ENCODE results near the gene TOMM40. TPM values are rescaled to one million over a fixed set of nuclear protein-coding genes. Genes with fewer than 3 reads are reported as not detected.
A peak's percentile ranks its signal among the peaks of the same experiment; 100 is the strongest.

The TOMM40 gene
- total and polyA plus RNA-seq, 9 of the 15 experiments (the other 6 are each of a cell fraction or from before 2014, with no cell fraction given): 0.89 to 290 (median 160) TPM

DNA sequence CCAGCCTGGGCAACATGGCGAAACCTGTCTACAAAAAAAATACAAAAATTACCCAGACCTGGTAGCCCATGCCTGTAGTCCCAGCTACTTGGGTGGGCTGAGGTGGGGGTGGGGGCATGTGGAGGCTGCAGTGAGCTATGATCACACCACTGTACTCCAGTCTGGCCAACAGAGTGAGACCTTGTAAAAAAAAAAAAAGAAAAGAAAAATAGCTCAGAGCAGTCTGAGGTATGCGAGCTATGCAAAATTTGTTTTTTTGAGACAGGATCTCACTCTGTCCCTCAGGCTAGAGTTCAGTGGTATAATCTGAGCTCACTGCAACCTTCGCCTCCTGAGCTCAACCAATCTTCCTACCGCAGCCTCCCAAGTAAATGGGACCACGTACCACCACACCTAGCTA is 7.1 kb upstream of the TOMM40 start:
- no peaks in the 10 kb centered on the region for H3K9me3 ChIP-seq (replicated peaks; ENCODE audit: control insufficient read depth, insufficient read depth, low read depth, low read length)
- peaks cover 25% of the 10 kb centered on the region; the same call in 1 of the 3 replicates for H3K36me3 ChIP-seq (ENCODE audit: control insufficient read depth, insufficient read depth, low read length)
- intact Hi-C loops (cut with micrococcal nuclease) (no loop called here), in situ Hi-C loops (cut with MboI) (no loop called here)
- no peaks in the 10 kb centered on the region for H4K20me1 ChIP-seq (replicated peaks; ENCODE audit: control insufficient read depth, insufficient read depth, low read length)
- H3K4me1 ChIP-seq (replicated peaks in 1 of 2; ENCODE audit: control insufficient read depth in 2 of 2, insufficient read depth in 2 of 2, low read length in 2 of 2): peaks cover 0 to 17% of the 10 kb centered on the region in 2 experiments; a peak in 2 of 5 replicates
- H3K4me3 ChIP-seq: no peak overlapping the region
- ChIA-PET CTCF (ENCODE audit: low intra/inter-chr PET ratio) (no interaction called here), POLR2A (interaction anchor here (1.1 to 1.5 kb wide), 3 partner anchors 8 to 15 kb away, joined by 3 read pairs; no protein-coding TSS in a partner anchor)
- 77% methylated on average over 4 of the region's 5 CpGs for WGBS (ENCODE audit: insufficient coverage, low coverage, missing lambda C conversion rate)
- FAIRE-seq (no peak), ATAC-seq (no peak), DNase-seq (ENCODE audit: extremely low read depth in 1 of 4, low spot score in 3 of 4) (no peak)
- H3K79me2 ChIP-seq (ENCODE audit: control insufficient read depth, insufficient read depth, low read length): no peaks in the 10 kb centered on the region
- H3K9me1 ChIP-seq (ENCODE audit: control insufficient read depth, insufficient read depth, low read length): no peaks in the 10 kb centered on the region
- no peak overlapping the region for H3K4me2 ChIP-seq (ENCODE audit: insufficient read depth, low read length)
- H3K27ac ChIP-seq (ENCODE audit: extremely low read depth, low read depth, low read length): no peak overlapping the region
- no peak for TF ChIP-seq RCOR1 (IDR thresholded peaks at IDR 0.05; ENCODE audit: borderline replicate concordance in 1 of 2, low read depth in 2 of 2, low read length in 2 of 2)
- no peak for TF ChIP-seq ATF1 (CRISPR knock-in tag; IDR thresholded peaks at IDR 0.05)
- no peak for TF ChIP-seq ATF1 (tag; IDR thresholded peaks at IDR 0.05)
- no peak for TF ChIP-seq ZC3H11A (IDR thresholded peaks at IDR 0.05; ENCODE audit: low read depth, low read length)
- TF ChIP-seq TCF7L2 (IDR thresholded peaks at IDR 0.05; ENCODE audit: low read depth, low read length): no peak
- TF ChIP-seq HDAC2 (IDR thresholded peaks at IDR 0.05): no peak
- TF ChIP-seq SRSF9 (IDR thresholded peaks at IDR 0.05; ENCODE audit: borderline replicate concordance, low read depth, low read length): no peak
- TF ChIP-seq, protein P1, sequence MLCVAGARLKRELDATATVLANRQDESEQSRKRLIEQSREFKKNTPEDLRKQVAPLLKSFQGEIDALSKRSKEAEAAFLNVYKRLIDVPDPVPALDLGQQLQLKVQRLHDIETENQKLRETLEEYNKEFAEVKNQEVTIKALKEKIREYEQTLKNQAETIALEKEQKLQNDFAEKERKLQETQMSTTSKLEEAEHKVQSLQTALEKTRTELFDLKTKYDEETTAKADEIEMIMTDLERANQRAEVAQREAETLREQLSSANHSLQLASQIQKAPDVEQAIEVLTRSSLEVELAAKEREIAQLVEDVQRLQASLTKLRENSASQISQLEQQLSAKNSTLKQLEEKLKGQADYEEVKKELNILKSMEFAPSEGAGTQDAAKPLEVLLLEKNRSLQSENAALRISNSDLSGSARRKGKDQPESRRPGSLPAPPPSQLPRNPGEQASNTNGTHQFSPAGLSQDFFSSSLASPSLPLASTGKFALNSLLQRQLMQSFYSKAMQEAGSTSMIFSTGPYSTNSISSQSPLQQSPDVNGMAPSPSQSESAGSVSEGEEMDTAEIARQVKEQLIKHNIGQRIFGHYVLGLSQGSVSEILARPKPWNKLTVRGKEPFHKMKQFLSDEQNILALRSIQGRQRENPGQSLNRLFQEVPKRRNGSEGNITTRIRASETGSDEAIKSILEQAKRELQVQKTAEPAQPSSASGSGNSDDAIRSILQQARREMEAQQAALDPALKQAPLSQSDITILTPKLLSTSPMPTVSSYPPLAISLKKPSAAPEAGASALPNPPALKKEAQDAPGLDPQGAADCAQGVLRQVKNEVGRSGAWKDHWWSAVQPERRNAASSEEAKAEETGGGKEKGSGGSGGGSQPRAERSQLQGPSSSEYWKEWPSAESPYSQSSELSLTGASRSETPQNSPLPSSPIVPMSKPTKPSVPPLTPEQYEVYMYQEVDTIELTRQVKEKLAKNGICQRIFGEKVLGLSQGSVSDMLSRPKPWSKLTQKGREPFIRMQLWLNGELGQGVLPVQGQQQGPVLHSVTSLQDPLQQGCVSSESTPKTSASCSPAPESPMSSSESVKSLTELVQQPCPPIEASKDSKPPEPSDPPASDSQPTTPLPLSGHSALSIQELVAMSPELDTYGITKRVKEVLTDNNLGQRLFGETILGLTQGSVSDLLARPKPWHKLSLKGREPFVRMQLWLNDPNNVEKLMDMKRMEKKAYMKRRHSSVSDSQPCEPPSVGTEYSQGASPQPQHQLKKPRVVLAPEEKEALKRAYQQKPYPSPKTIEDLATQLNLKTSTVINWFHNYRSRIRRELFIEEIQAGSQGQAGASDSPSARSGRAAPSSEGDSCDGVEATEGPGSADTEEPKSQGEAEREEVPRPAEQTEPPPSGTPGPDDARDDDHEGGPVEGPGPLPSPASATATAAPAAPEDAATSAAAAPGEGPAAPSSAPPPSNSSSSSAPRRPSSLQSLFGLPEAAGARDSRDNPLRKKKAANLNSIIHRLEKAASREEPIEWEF (CRISPR knock-in tag; IDR thresholded peaks at IDR 0.05): no peak
- TF ChIP-seq, protein P2, sequence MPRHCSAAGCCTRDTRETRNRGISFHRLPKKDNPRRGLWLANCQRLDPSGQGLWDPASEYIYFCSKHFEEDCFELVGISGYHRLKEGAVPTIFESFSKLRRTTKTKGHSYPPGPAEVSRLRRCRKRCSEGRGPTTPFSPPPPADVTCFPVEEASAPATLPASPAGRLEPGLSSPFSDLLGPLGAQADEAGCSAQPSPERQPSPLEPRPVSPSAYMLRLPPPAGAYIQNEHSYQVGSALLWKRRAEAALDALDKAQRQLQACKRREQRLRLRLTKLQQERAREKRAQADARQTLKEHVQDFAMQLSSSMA (CRISPR knock-in tag; IDR thresholded peaks at IDR 0.05): no peak
- TF ChIP-seq TCF7 (IDR thresholded peaks at IDR 0.05; ENCODE audit: borderline replicate concordance): no peak
- TF ChIP-seq ZNF224 (CRISPR knock-in tag; IDR thresholded peaks at IDR 0.05): no peak
- no peak for TF ChIP-seq CHD2 (IDR thresholded peaks at IDR 0.05; ENCODE audit: low read depth, low read length)
- no peak for TF ChIP-seq PHTF2 (CRISPR knock-in tag; IDR thresholded peaks at IDR 0.05)
- TF ChIP-seq ZNF79 (CRISPR knock-in tag; IDR thresholded peaks at IDR 0.05; ENCODE audit: low read depth): no peak
- no peaks in the 10 kb centered on the region for H3K27me3 ChIP-seq (ENCODE audit: control insufficient read depth in 2 of 2, insufficient read depth in 2 of 2, low read length in 2 of 2)
- no peak overlapping the region for H2AFZ ChIP-seq (ENCODE audit: low read depth, low read length)
- peak overlapping the region in 1 of 2 experiments; percentile 17; a peak in 1 of 4 replicates for H3K9ac ChIP-seq (ENCODE audit: insufficient read depth in 1 of 2, low read depth in 2 of 2, low read length in 2 of 2)
- no TSS peak for BruUV-seq (replicated peaks)

Data from K562 (cell line).